ENCODE measurements around the gene IMPG2.

DNA sequence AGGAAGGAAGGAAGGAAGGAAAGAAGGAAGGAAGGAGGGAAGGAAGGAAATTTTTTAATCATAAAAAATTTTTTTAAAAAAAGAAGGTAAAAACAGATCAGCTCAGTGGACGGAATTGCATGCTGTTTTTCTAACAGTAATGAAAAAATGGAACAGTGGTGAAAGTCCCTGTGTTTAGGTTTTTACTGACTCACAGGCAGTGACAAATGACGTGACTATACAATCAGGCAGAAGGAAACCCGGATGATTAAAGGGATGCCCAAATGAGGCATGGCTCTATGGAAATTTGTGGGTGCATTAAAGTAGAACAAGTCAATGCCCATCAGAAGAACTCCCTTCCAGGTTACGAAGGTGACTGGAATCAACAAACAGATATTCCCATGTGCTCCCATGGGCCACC is 135.0 kb downstream of the IMPG2 start:
- TF ChIP-seq EZH2 (IDR thresholded peaks at IDR 0.05; ENCODE audit: insufficient read depth, poor library complexity, severe bottlenecking) (no peak), EZH2phosphoT487 (IDR thresholded peaks at IDR 0.05; ENCODE audit: insufficient read depth, low read depth) (no peak)

Measured in GM23248 (cell line).